ENCODE measurements around the gene STARD3. TPM values are rescaled to one million over a fixed set of nuclear protein-coding genes. Genes with fewer than 3 reads are reported as not detected.

Gene STARD3
- total and polyA plus RNA-seq, 2 donors (not counting 3 experiments of a cell fraction or from before 2014, with no cell fraction given), result 51.0 to 75.7 TPM

- CTCF ChIA-PET, result interaction anchor here (1.0 kb wide), 1 partner anchor 28 kb away, joined by 3 read pairs; no protein-coding TSS in a partner anchor
- no TSS peak for BruUV-seq (replicated peaks)
- no peak for FAIRE-seq
Measured at GRCh38 chr17:39593371-39593770, 43.6 kb upstream of the STARD3 start.

DNA sequence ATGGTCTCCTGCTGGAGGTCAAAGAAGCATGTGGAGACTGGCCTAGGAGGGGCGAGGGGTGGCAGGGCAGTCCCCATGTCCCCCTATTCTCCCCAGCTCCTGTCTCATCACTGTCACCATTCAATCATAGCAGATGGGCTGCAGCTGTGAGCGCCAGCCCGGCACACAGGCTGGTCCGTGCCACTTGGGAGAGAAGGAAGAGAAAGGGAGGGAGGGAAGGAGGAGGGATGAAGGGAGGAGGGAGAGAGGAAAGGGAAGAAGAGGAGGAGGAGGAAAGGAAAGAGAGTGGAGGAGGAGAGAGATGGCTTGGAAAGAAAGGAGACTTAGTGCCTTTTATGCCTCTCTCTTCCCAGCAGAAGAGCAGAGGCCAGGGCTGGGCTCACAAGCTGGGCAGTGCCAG, 41.6 kb upstream of the STARD3 start:
- no peaks in the 10 kb centered on the region for H3K9me1 ChIP-seq (replicated peaks; ENCODE audit: control insufficient read depth, extremely low read depth, insufficient read depth, low read length)
- H3K9ac ChIP-seq (replicated peaks; ENCODE audit: extremely low read depth, insufficient read depth, low read length), result no peak overlapping the region
- POLR2A ChIA-PET, result no interaction called here
- H3K36me3 ChIP-seq (ENCODE audit: control insufficient read depth in 2 of 2, extremely low read depth in 1 of 2, insufficient read depth in 2 of 2, low read length in 2 of 2), result no peaks in the 10 kb centered on the region
- DNase-seq (ENCODE audit: low read depth, low spot score), result no peak
- no peaks in the 10 kb centered on the region for H3K79me2 ChIP-seq (ENCODE audit: control insufficient read depth, insufficient read depth, low read length)
- peaks cover 55 to 58% of the 10 kb centered on the region in 2 experiments for H3K27me3 ChIP-seq (ENCODE audit: control insufficient read depth in 2 of 2, insufficient read depth in 2 of 2, low read length in 2 of 2)
- intact Hi-C loops (cut with micrococcal nuclease), result no loop called here
- H2AFZ ChIP-seq (ENCODE audit: low read depth, low read length), result no peak overlapping the region
- H3K9me3 ChIP-seq (replicated peaks; ENCODE audit: control insufficient read depth, insufficient read depth, low read length), result no peaks in the 10 kb centered on the region
- no peak overlapping the region for H3K27ac ChIP-seq (ENCODE audit: insufficient read depth, low read depth, low read length)
- no peak for TF ChIP-seq POLR2AphosphoS5 (IDR thresholded peaks at IDR 0.05; ENCODE audit: insufficient read depth, low read depth, low read length)
- TF ChIP-seq CTCF (IDR thresholded peaks at IDR 0.05; ENCODE audit: extremely low read depth in 1 of 2, insufficient read depth in 1 of 2, low read depth in 1 of 2, low read length in 2 of 2), result no peak
- TF ChIP-seq JUN (IDR thresholded peaks at IDR 0.05; ENCODE audit: borderline replicate concordance, insufficient read depth, insufficient read length, low read depth), result no peak
- TF ChIP-seq MYC (IDR thresholded peaks at IDR 0.05; ENCODE audit: low read depth, low read length), result no peak
- no peak for TF ChIP-seq GATA2 (IDR thresholded peaks at IDR 0.05; ENCODE audit: insufficient read depth, insufficient read length, low read depth, low read length)
- no peak for TF ChIP-seq POLR2A (IDR thresholded peaks at IDR 0.05; ENCODE audit: low read depth, low read length)
- no peak for TF ChIP-seq FOS (IDR thresholded peaks at IDR 0.05; ENCODE audit: borderline replicate concordance, insufficient read depth, low read length)
- TF ChIP-seq, protein P1, sequence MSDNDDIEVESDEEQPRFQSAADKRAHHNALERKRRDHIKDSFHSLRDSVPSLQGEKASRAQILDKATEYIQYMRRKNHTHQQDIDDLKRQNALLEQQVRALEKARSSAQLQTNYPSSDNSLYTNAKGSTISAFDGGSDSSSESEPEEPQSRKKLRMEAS (IDR thresholded peaks at IDR 0.05; ENCODE audit: insufficient read depth, insufficient read length), result no peak
- TF ChIP-seq EZH2 (IDR thresholded peaks at IDR 0.05; ENCODE audit: borderline replicate concordance, low read depth, low read length, severe bottlenecking), result no peak
- dilution Hi-C loops (cut with MboI; ENCODE audit: extremely low pct_ligation_motif_present, low sequenced_read_pairs), result no loop called here
- no peaks in the 10 kb centered on the region for H4K20me1 ChIP-seq (replicated peaks; ENCODE audit: control insufficient read depth, extremely low read depth, insufficient read depth, low read length)
- BruUV-seq (replicated peaks), result no TSS peak
- FAIRE-seq, result no peak
- CTCF ChIA-PET, result interaction anchor here (1.3 kb wide), 1 partner anchor 19 kb away, joined by 5 read pairs; no protein-coding TSS in a partner anchor
- H3K4me3 ChIP-seq (replicated peaks in 1 of 3; ENCODE audit: insufficient read depth in 1 of 3, low read depth in 1 of 3, low read length in 3 of 3), result no peak overlapping the region
- H3K4me1 ChIP-seq (ENCODE audit: control insufficient read depth, extremely low read depth, insufficient read depth, low read length), result no peaks in the 10 kb centered on the region
- H3K4me2 ChIP-seq (ENCODE audit: insufficient read depth, low read length), result no peak overlapping the region

More at GRCh38 chr17:39593371-39593770, 43.6 kb upstream of the STARD3 start:
- no peak overlapping the region for H3K9ac ChIP-seq (replicated peaks; ENCODE audit: extremely low read depth, insufficient read depth, low read length)
- H3K4me3 ChIP-seq (replicated peaks in 1 of 3; ENCODE audit: insufficient read depth in 1 of 3, low read depth in 1 of 3, low read length in 3 of 3), result no peak overlapping the region
- no peaks in the 10 kb centered on the region for H3K9me1 ChIP-seq (replicated peaks; ENCODE audit: control insufficient read depth, extremely low read depth, insufficient read depth, low read length)
- intact Hi-C loops (cut with micrococcal nuclease) (no loop called here), dilution Hi-C loops (cut with MboI; ENCODE audit: extremely low pct_ligation_motif_present, low sequenced_read_pairs) (no loop called here)
- no peak overlapping the region for H2AFZ ChIP-seq (ENCODE audit: low read depth, low read length)
- H3K4me1 ChIP-seq (ENCODE audit: control insufficient read depth, extremely low read depth, insufficient read depth, low read length), result no peaks in the 10 kb centered on the region
- no peak overlapping the region for H3K4me2 ChIP-seq (ENCODE audit: insufficient read depth, low read length)
- DNase-seq (ENCODE audit: low read depth, low spot score), result no peak
- no peak overlapping the region for H3K27ac ChIP-seq (ENCODE audit: insufficient read depth, low read depth, low read length)
- no peaks in the 10 kb centered on the region for H3K9me3 ChIP-seq (replicated peaks; ENCODE audit: control insufficient read depth, insufficient read depth, low read length)
- no peak for TF ChIP-seq JUN (IDR thresholded peaks at IDR 0.05; ENCODE audit: borderline replicate concordance, insufficient read depth, insufficient read length, low read depth)
- TF ChIP-seq EZH2 (IDR thresholded peaks at IDR 0.05; ENCODE audit: borderline replicate concordance, low read depth, low read length, severe bottlenecking), result peak; percentile 8
- no peaks in the 10 kb centered on the region for H3K79me2 ChIP-seq (ENCODE audit: control insufficient read depth, insufficient read depth, low read length)
- H3K27me3 ChIP-seq (ENCODE audit: control insufficient read depth in 2 of 2, insufficient read depth in 2 of 2, low read length in 2 of 2), result peaks cover 35 to 40% of the 10 kb centered on the region in 2 experiments
- H4K20me1 ChIP-seq (replicated peaks; ENCODE audit: control insufficient read depth, extremely low read depth, insufficient read depth, low read length), result no peaks in the 10 kb centered on the region
- no peaks in the 10 kb centered on the region for H3K36me3 ChIP-seq (ENCODE audit: control insufficient read depth in 2 of 2, extremely low read depth in 1 of 2, insufficient read depth in 2 of 2, low read length in 2 of 2)
- POLR2A ChIA-PET, result no interaction called here

All from endothelial cell of umbilical vein (primary cell).